GM12878 (cell line): ENCODE results near the gene TMEM63C. TPM values are rescaled to one million over a fixed set of nuclear protein-coding genes. Genes with fewer than 3 reads are reported as not detected.
A peak's percentile ranks its signal among the peaks of the same experiment; 100 is the strongest.

Experiments
- ATAC-seq: fragments of 200-7000 bp; cut with Tn5 transposase; 3 replicates; pipeline ENCODE4 v1.9.1; 2020; ENCODE audit warnings: mild to moderate bottlenecking, moderate library complexity
- BruUV-seq: library from RNA; stranded (reverse); fragments of 400-500 nt; replicated peaks from 2 replicates; lab custom pipeline; 2021; lab: Mats Ljungman, UMichigan
- CTCF ChIA-PET: fragments of 300-600 bp; sonication (Branson Sonifier 250); formaldehyde crosslinking; extraction: SDS; loops from one replicate; lab custom pipeline; 2021; ENCODE audit warnings: inconsistent platforms; lab: Yijun Ruan, JAX
- POLR2A ChIA-PET: fragments of 350-600 bp; formaldehyde crosslinking; extraction: SDS; loops from one replicate; lab custom pipeline; 2021; ENCODE audit warnings: inconsistent platforms; lab: Charles Lee
- RAD21 ChIA-PET: fragments of 300-600 bp; sonication (Branson Sonifier 250); formaldehyde crosslinking; loops from one replicate; lab custom pipeline; 2023; ENCODE audit warnings: antibody characterized with exemption; ENCODE audit not compliant: unreplicated experiment; lab: Charles Lee
- SMC1A ChIA-PET: fragments of 300-600 bp; sonication (Branson Sonifier 250); formaldehyde crosslinking; loops from one replicate; lab custom pipeline; 2023; ENCODE audit not compliant: unreplicated experiment, uncharacterized antibody; lab: Charles Lee
- DNase-seq: peaks from one replicate; pipeline ENCODE4 v3.0.0-alpha.2; 2011; ENCODE audit warnings: low read depth, low spot score
- FAIRE-seq: peaks from 3 replicates; lab custom pipeline; 2011; peaks lifted over from hg19 to GRCh38; lab: Jason Lieb, UNC
- H2AFZ ChIP-seq: 2 replicates; pipeline ENCODE4 v1.6.0; 2011; ENCODE audit warnings: low read depth, low read length, control low read depth; ENCODE audit not compliant: control insufficient read depth
- H3K27ac ChIP-seq: 2 replicates; pipeline ENCODE4 v1.5.1; 2011; ENCODE audit warnings: control low read depth; ENCODE audit not compliant: control insufficient read depth, insufficient read depth
- H3K27me3 ChIP-seq, 2 experiments: replicated peaks in 1 of 2; 2 replicates each; pipeline versions ENCODE4 v1.6.0 to v1.6.1; 2011; ENCODE audit warnings: low read length in 1 of 2; ENCODE audit not compliant: control insufficient read depth in 2 of 2, insufficient read depth in 2 of 2
- H3K36me3 ChIP-seq, 2 experiments: 2 replicates each; pipeline ENCODE4 v1.5.1; 2011; ENCODE audit warnings: low read length in 1 of 2; ENCODE audit not compliant: control insufficient read depth in 2 of 2, insufficient read depth in 2 of 2
- H3K4me1 ChIP-seq: 2 replicates; pipeline ENCODE4 v1.6.1; 2011; ENCODE audit warnings: mild to moderate bottlenecking, low read length, moderate library complexity, mixed read lengths; ENCODE audit not compliant: control insufficient read depth, insufficient read depth
- H3K4me2 ChIP-seq: 2 replicates; pipeline ENCODE4 v1.6.0; 2011; ENCODE audit warnings: control low read depth; ENCODE audit not compliant: control insufficient read depth, insufficient read depth
- H3K4me3 ChIP-seq: fragments of 200-600 bp; sonication (generic); 2 replicates; pipeline ENCODE4 v1.5.1; 2016
- H3K79me2 ChIP-seq: 2 replicates; pipeline ENCODE4 v1.6.0; 2011; ENCODE audit warnings: low read length; ENCODE audit not compliant: control insufficient read depth, insufficient read depth
- H3K9ac ChIP-seq: 2 replicates; pipeline ENCODE4 v1.8.0; 2011; ENCODE audit warnings: low read length, control low read depth, mixed read lengths; ENCODE audit not compliant: control insufficient read depth, insufficient read depth
- H3K9me3 ChIP-seq: replicated peaks from 3 replicates; pipeline ENCODE4 v1.5.1; 2011; ENCODE audit warnings: mild to moderate bottlenecking, low read length; ENCODE audit not compliant: control insufficient read depth, insufficient read depth
- H4K20me1 ChIP-seq: 2 replicates; pipeline ENCODE4 v1.6.0; 2011; ENCODE audit not compliant: control insufficient read depth, insufficient read depth
- BCL11A ChIP-seq: IDR thresholded peaks from 2 replicates; pipeline ENCODE4 v1.6.1; 2011; ENCODE audit warnings: low read depth, low read length
- BRCA1 ChIP-seq: IDR thresholded peaks from 2 replicates; pipeline ENCODE4 v1.6.1; 2011; ENCODE audit warnings: low read depth, low read length, improper control_type of control experiment
- FOXM1 ChIP-seq: IDR thresholded peaks from 2 replicates; pipeline ENCODE4 v1.6.1; 2012; ENCODE audit warnings: low read depth, mild to moderate bottlenecking, inconsistent platforms, low read length, moderate library complexity
- GABPA ChIP-seq: IDR thresholded peaks from 2 replicates; pipeline ENCODE4 v1.6.1; 2014; ENCODE audit warnings: antibody characterized with exemption, low read depth, mild to moderate bottlenecking, inconsistent platforms
- SREBF1 ChIP-seq: IDR thresholded peaks from 2 replicates; pipeline ENCODE4 v1.6.1; 2012; ENCODE audit warnings: mild to moderate bottlenecking, low read length
- SREBF2 ChIP-seq: IDR thresholded peaks from 2 replicates; pipeline ENCODE4 v1.6.1; 2012; ENCODE audit warnings: mild to moderate bottlenecking, low read length
- TARDBP ChIP-seq: IDR thresholded peaks from 2 replicates; pipeline ENCODE4 v1.6.1; 2016; ENCODE audit warnings: borderline replicate concordance
- YY1 ChIP-seq: IDR thresholded peaks from 2 replicates; pipeline ENCODE4 v1.6.1; 2011; ENCODE audit warnings: low read depth, mild to moderate bottlenecking, low read length
- ZNF274 ChIP-seq: IDR thresholded peaks from one replicate; pipeline ENCODE4 v1.8.0; 2011; ENCODE audit not compliant: insufficient read length, insufficient read depth
- WGBS: methylation state at CpG from one replicate; pipeline ENCODE4 v1.1.6; 2016; ENCODE audit warnings: low lambda C conversion rate; ENCODE audit not compliant: insufficient replicate concordance, insufficient coverage; ENCODE audit errors: missing lambda C conversion rate; 5-methylcytosine and 5-hydroxymethylcytosine counted together
- in situ Hi-C: fragments of 300-500 bp; cut with MboI; formaldehyde crosslinking; loops from 9 replicates; pipeline ENCODE4 v1.14.3; 2018; ENCODE audit warnings: mixed read lengths
- intact Hi-C: fragments of 100-400 bp; cut with micrococcal nuclease; formaldehyde crosslinking; loops from one replicate; pipeline ENCODE4 v1.14.2; 2022; ENCODE audit not compliant: unreplicated experiment
- polyA plus RNA-seq, 11 experiments: library from polyadenylated mRNA; depleted of rRNA in 4 of 11; unstranded in 6 of 11; stranded (reverse) in 5 of 11; fragments of >200 nt; fragmentation: Nextera tagmentation in 4 of 11; fragmentation: Illumina TruSeq in 1 of 11; extraction: Ambion mirVana in 4 of 11; extraction: Trizol in 1 of 11; gene quantifications; 1 replicate in 1 of 11; 2 replicates in 10 of 11; pipeline versions ENCODE4 v1.2.1 to v1.2.3, GENCODE V29; 2011 to 2016; ENCODE audit warnings: inconsistent platforms in 2 of 11, missing spikeins in 2 of 11, low read depth in 1 of 11
- total RNA-seq, 4 experiments: library from RNA; depleted of rRNA in 3 of 4; stranded (reverse); fragments of >200 nt in 3 of 4; fragmentation: Illumina TruSeq in 1 of 4; extraction: Trizol in 1 of 4; gene quantifications; 2 replicates each; pipeline versions ENCODE4 v1.2.1 to v1.2.3, GENCODE V29; 2013 to 2021
- TF ChIP-seq, protein P1 (sequence below), 3 experiments: IDR thresholded peaks in 2 of 3; conservative IDR thresholded peaks in 1 of 3; 2 replicates each; pipeline ENCODE4 v1.5.1; 2011; ENCODE audit warnings: low read depth in 3 of 3, low read length in 3 of 3, mild to moderate bottlenecking in 3 of 3, control low read depth in 2 of 3, moderate library complexity in 2 of 3, inconsistent platforms in 1 of 3, mixed read lengths in 1 of 3; ENCODE audit not compliant: control insufficient read depth in 2 of 3, insufficient read depth in 1 of 3; ENCODE audit errors: extremely low read depth in 1 of 3

TMEM63C gene
- total and polyA plus RNA-seq, 10 of the 15 experiments (the other 5 are each of a cell fraction or from before 2014, with no cell fraction given): 0.06 to 1.3 (median 0.39) TPM; not detected in 4

GRCh38 chr14:77245820-77246219 lies 64.2 kb downstream of the TMEM63C start:
- intact Hi-C loops: no loop called here
- TF ChIP-seq ZNF274 (no peak), YY1 (no peak), SREBF2 (no peak), TARDBP (no peak)
- TF ChIP-seq, protein P1, sequence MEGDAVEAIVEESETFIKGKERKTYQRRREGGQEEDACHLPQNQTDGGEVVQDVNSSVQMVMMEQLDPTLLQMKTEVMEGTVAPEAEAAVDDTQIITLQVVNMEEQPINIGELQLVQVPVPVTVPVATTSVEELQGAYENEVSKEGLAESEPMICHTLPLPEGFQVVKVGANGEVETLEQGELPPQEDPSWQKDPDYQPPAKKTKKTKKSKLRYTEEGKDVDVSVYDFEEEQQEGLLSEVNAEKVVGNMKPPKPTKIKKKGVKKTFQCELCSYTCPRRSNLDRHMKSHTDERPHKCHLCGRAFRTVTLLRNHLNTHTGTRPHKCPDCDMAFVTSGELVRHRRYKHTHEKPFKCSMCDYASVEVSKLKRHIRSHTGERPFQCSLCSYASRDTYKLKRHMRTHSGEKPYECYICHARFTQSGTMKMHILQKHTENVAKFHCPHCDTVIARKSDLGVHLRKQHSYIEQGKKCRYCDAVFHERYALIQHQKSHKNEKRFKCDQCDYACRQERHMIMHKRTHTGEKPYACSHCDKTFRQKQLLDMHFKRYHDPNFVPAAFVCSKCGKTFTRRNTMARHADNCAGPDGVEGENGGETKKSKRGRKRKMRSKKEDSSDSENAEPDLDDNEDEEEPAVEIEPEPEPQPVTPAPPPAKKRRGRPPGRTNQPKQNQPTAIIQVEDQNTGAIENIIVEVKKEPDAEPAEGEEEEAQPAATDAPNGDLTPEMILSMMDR (IDR thresholded peaks at IDR 0.05 in 2 of 3, conservative IDR thresholded peaks at IDR 0.05 in 1 of 3; ENCODE audit: control insufficient read depth in 2 of 3, extremely low read depth in 1 of 3, insufficient read depth in 1 of 3, low read depth in 3 of 3, low read length in 3 of 3): 0 out of 6 replicates have a peak, but pooled peaks of 1 of the 3 experiments have one; percentile 18
- H3K9me3 ChIP-seq: no peaks in the 10 kb centered on the region
- H3K27me3 ChIP-seq: peaks cover 0 to 1% of the 10 kb centered on the region in 2 experiments; a peak in 1 of 4 replicates
- in situ Hi-C loops: no loop called here
- RAD21 ChIA-PET: no interaction called here
- DNase-seq (no peak), FAIRE-seq (no peak), ATAC-seq (no peak)
- H3K4me3 ChIP-seq: no peak overlapping the region
- no peaks in the 10 kb centered on the region for H3K4me1 ChIP-seq
- H3K79me2 ChIP-seq: no peaks in the 10 kb centered on the region
- no peak overlapping the region for H3K27ac ChIP-seq
- POLR2A ChIA-PET: no interaction called here
- WGBS: 40% methylated on average over 4 of the region's 4 CpGs
- no peak overlapping the region for H3K4me2 ChIP-seq
- no TSS peak for BruUV-seq
- H2AFZ ChIP-seq: no peak overlapping the region
- H3K36me3 ChIP-seq: no peaks in the 10 kb centered on the region
- H3K9ac ChIP-seq: no peak overlapping the region
- no peaks in the 10 kb centered on the region for H4K20me1 ChIP-seq
- SMC1A ChIA-PET: interaction anchor here (0.6 kb wide), 1 partner anchor 16 kb away, joined by 3 read pairs; no protein-coding TSS in a partner anchor
- CTCF ChIA-PET: interaction anchor here (1.7 kb wide), 1 partner anchor 11 kb away, joined by 4 read pairs; no protein-coding TSS in a partner anchor

GRCh38 chr14:77246784-77247183 lies 65.2 kb downstream of the TMEM63C start:
- no peaks in the 10 kb centered on the region for H3K79me2 ChIP-seq
- H3K27ac ChIP-seq: no peak overlapping the region
- 41% methylated on average over 1 of the region's 1 CpG for WGBS
- no peak for TF ChIP-seq SREBF1
- TF ChIP-seq BCL11A: no peak
- no peak for TF ChIP-seq TARDBP
- no peak for TF ChIP-seq BRCA1
- TF ChIP-seq GABPA: no peak
- no peak for TF ChIP-seq YY1
- TF ChIP-seq FOXM1: no peak
- RAD21 ChIA-PET: no interaction called here
- H3K4me1 ChIP-seq: no peaks in the 10 kb centered on the region
- H2AFZ ChIP-seq: no peak overlapping the region
- CTCF ChIA-PET: interaction anchor here (0.7 to 1.7 kb wide), 2 partner anchors 10 to 372 kb away, joined by 3 to 4 read pairs; no protein-coding TSS in a partner anchor
- POLR2A ChIA-PET: no interaction called here
- SMC1A ChIA-PET: no interaction called here
- no peaks in the 10 kb centered on the region for H3K9me3 ChIP-seq
- H3K4me3 ChIP-seq: no peak overlapping the region
- intact Hi-C loops: no loop called here
- in situ Hi-C loops: no loop called here
- no TSS peak for BruUV-seq
- ATAC-seq (no peak), DNase-seq (no peak), FAIRE-seq (no peak)
- H3K4me2 ChIP-seq: no peak overlapping the region
- peaks cover 0 to 1% of the 10 kb centered on the region in 2 experiments; a peak in 1 of 4 replicates for H3K27me3 ChIP-seq
- no peaks in the 10 kb centered on the region for H3K36me3 ChIP-seq
- no peaks in the 10 kb centered on the region for H4K20me1 ChIP-seq
- no peak overlapping the region for H3K9ac ChIP-seq
